HG02610 (cell line): ENCODE data around the gene AGO4.
"Not testable (repeated sequence)": the region's sequence is repeated elsewhere in the genome, so short reads cannot be mapped to it uniquely, and the experiment has no call there.

ENCODE experiments used
- ATAC-seq: cut with Tn5 transposase; IDR thresholded peaks from one replicate; pipeline ENCODE4 v1.9.1; 2021; ENCODE audit warnings: mild to moderate bottlenecking, moderate library complexity; ENCODE audit not compliant: unreplicated experiment

AGO4 gene

DNA sequence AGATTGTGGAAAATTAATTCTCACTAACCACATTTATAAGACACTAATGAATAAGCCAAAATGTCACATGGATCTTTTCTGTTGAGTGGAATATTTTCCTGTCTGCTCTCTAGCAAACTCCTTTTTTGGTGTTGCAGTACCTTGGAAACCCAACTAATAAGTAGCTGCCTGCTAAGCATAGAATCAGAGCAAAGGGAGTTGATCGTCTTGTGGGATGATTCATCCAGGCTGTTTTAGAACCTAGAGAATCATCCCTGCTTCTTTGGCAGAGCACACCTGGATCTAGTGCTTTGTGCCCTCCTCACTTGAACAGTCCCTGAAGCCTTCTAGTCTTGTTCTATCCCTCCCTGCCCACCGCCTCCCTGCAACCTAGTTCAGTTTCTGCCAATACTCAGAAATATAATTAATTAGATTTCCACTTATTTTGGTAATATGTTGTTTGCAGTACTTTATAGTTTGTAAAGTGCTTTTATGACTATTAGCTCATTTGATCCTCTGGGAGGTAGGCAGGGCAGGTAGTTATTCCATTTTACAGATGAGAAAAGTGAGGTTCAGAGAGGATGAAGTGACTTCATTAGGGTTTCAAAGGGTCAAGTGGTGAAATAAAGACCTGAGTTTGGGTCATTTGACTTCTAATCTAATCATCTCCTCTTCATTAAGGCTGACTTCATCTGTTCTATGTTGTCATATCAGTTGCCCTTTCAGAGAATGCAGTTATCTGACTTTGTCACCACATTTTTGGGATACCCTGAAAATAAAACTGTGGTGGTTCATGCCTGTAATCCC is 2.5 kb downstream of the AGO4 start:
- no peak for ATAC-seq

DNA sequence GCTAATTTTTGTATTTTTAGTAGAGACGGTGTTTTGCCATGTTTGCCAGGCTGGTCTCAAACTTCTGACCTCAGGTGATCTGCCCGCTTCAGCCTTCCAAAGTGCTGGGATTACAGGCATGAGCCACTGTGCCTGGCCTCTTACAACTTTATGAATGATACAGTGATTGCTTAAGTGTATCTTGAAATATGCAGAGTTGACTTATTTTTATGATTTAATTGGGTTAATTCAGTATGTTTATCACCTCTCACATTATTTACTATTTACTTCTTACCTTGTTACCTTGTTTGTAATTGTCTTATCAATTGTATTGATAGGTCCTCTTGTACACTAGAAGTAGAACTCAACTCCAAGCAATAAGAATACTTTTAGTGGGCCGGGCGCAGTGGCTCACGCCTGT is 4.9 kb downstream of the AGO4 start:
- not testable (repeated sequence) for ATAC-seq

DNA sequence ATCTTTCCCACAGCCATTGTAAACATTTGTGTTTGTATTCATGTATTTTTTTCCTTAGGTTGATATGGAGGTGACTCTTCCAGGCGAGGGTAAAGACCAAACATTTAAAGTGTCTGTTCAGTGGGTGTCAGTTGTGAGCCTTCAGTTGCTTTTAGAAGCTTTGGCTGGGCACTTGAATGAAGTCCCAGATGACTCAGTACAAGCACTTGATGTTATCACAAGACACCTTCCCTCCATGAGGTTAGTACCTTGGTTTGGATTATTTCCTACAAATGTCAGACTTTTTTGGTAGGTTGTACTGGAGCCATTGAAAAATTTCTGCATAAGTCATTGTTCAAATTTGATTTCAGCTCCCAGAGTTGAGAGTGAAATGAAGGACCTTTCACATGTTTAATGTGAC is 17.4 kb downstream of the AGO4 start:
- no peak for ATAC-seq

DNA sequence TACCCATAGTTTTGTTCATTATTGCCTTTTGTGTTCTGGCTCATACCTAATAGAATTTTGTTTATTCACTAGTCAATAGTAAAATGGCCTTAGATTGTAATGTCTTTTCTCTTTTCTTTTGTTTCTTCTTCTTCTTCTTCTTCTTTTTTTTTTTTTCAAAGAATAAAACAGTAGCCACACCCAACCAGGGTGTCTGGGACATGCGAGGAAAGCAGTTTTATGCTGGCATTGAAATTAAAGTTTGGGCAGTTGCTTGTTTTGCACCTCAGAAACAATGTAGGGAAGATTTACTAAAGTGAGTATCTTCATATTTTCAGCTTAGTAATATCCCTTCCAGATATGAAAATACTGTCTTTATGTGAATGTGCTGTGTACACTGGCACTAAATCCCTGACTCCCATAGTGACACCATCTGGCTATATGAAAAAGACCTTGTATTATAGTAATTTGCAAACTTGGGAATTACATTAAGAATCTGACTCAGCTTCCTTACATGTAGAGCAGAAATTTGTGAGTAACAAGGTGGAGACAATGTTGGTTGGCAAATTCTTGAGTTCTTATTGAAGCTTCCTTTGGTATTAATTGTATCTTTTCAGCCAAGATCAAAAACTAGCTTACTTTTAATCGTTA is 24.6 kb downstream of the AGO4 start:
- ATAC-seq: no peak

DNA sequence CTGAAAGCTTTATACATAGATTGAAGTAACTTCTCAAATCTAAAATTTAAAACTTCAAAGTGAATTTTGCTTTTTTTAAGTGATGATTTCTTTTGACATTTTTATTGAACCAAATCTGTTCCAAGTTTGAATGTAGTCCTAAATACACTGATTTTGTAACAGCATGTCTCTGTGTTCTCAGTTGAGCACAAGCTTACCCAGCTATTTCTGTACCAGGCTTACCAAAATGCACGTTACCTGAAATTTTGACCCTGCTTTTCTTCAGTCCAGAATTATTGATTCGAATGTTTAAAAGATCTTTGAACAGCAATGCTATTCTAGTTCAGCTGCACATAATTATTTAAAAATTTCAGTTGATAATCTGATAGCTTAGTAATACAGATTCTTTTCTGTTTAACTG is 25.6 kb downstream of the AGO4 start:
- ATAC-seq: no peak

- no peak for ATAC-seq
Observed at GRCh38 chr1:35834218-35834617, 26.4 kb downstream of the AGO4 start.

DNA sequence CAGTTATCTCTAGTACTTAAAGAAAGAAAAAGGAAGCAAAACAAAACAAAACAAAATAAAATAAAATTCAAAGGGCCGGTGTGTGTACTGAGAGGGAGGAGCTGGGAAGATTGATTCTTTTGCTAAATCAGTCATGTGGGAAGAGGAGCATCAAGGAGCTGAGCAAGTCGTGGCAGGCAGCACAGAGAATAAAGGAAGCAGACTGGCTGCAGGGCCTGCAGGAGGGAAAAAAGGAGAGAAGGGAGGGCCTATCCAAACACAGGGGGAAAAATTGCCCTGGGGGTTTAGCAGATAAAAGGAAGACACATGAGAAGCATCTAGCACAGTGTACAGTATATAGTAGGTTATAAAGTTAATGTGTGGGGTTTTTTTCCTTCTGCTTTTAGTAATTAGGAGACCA is 27.6 kb downstream of the AGO4 start:
- ATAC-seq: no peak

- no peak for ATAC-seq
Observed at GRCh38 chr1:35836734-35837133, 28.9 kb downstream of the AGO4 start.

DNA sequence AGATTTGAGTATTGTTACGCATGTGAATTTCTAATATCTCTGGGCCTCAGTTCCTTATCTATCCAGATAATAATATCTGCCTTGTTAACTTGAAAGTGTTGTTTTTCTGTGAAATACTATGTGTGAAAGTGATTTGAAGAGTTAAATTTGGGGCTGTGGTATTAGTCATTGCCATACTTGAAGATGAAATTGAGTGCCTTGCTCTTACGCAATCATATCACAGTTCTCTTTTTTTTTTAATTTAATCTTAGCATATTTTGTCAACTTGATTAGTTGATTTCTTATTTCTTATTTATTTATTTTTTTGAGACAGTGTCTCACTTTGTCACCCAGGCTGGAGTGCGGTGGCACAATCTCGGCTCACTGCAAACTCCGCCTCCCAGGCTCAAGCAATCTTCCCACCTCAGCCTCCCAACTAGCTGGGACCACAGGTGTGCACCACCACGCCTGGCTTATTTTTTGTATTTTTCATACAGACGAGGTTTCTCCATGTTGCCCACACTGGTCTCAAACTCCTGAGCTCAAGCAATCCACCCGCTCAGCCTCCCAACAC is 31.0 kb downstream of the AGO4 start:
- no peak for ATAC-seq

- ATAC-seq: no peak
Observed at GRCh38 chr1:35844826-35845225, 37.0 kb downstream of the AGO4 start.

DNA sequence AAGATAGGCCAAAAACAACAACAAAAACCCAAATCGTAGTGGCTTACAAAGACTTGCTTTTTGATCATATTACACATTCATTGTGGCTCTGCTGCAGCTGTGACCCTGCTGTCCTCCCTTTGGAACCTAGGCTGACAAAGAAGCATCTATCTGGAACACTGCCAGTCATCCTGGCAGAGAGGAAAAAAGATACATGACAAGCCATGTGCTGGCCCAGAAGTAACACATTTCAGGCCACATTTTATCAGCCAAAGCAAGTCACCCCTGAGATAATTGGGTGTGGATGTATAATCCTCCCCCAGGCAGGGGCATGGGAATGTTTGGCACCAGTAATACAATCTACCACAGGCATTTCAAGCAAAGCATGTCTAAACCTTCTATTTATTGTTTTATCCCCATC is 38.0 kb downstream of the AGO4 start:
- no peak for ATAC-seq

DNA sequence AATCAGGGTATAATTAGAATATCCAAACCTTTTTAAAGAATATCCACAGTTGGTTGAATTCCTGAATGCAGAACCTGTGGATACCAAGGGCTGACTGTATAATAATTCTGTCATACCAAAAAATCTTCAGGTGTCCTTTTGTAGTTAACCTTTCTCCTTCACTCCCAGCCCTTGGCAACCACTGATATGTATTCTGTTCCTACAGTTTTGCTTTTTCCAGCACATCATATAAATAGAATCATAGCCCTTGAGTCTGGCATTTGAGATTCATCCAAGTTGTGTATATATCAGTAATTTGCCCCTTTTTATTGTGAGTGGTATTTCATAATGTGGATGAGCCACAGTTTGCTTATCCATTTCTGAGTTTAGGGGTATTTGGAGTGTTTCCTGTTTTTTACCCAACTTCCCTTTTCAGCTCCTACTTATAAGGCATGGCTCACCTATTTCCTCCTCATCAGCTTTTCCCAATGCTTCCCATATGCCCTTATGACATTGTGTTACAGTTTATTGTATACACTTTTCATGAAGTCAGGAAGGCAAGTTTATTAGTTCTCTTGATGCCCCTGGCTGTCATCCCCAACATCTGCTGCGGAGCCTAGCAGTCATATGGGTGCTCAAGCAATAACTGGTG is 40.2 kb downstream of the AGO4 start:
- ATAC-seq: no peak

GRCh38 chr1:35850051-35850450 is 42.2 kb downstream of the AGO4 start:
- no peak for ATAC-seq

GRCh38 chr1:35850716-35851115 is 42.9 kb downstream of the AGO4 start:
- ATAC-seq: no peak

DNA sequence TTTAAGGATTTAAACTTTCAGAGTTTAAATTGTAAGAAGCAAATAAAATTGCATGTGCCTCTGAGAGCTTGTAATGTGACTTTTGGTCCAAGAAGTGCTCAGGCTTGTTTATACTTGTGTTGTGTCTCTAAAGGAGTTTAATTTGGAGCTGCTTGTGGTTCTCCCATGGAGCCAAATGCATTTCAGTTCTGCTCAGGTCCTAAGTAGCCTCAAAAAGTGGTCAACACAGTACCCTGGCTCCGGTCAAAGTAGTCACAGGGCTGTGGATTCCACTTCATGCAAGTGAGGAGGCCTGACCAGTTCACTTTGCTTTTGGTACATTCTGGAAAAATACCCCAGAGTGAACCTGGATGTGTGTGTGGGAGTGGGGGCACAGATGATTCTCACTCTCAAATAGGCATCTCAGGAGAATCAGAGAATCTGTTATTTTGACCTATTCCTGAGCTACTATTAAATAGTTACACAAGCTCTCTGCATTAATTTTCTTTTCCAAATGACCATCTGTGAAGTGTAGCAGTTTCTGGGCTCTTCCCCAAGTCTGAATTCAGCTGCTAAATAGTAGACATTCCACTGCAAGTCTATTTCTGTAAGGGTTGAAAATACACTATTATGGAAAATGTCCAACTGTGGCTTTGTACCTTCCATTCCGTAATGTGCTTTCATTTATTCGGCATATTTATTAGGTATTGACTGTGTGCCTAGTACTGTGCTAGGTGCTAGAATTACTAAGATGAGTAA is 43.5 kb downstream of the AGO4 start:
- no peak for ATAC-seq

- ATAC-seq: no peak
Observed at GRCh38 chr1:35852241-35852640, 44.4 kb downstream of the AGO4 start.

GRCh38 chr1:35854989-35855700 is 47.3 kb downstream of the AGO4 start:
- ATAC-seq: no peak

DNA sequence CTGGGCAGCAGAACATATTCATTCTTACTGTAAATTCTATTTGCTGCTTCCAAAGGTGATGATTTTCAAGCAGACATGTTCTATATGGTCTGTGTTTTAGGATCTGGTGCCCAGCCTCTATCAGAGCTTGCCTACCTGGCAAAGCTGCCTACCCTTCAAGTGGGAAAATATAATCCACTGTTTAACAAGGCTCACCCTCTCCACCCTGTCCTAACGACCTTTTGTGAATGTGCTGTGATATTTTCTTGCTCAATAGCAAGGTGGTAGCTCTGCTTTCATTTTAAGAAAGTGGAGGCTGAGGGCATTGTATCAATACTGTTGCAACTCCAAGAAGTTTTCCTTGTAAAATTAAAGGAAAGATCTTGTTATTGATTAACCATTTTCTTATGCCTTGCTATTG is 49.1 kb downstream of the AGO4 start:
- no peak for ATAC-seq

GRCh38 chr1:35857830-35858229 is 50.0 kb downstream of the AGO4 start:
- no peak for ATAC-seq

DNA sequence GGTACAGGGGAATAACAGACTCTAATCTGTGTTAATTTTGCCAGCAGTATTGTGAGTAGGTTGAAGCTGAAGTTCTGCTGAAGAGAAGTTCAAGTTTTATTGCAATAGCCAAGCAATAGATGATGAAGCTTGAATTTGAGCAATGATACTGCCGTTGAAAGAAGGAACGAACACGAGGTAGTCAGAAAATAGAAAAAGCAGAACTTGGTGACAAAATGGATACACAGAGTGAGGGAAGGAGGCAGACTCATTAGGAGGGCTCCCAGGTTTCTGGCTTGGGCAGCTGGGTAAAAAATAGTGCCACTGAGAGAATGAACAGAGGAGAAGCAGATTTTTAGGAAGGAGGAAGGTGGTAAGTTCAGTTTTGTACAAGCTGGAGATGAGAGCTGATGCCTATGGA is 52.9 kb downstream of the AGO4 start:
- no peak for ATAC-seq

DNA sequence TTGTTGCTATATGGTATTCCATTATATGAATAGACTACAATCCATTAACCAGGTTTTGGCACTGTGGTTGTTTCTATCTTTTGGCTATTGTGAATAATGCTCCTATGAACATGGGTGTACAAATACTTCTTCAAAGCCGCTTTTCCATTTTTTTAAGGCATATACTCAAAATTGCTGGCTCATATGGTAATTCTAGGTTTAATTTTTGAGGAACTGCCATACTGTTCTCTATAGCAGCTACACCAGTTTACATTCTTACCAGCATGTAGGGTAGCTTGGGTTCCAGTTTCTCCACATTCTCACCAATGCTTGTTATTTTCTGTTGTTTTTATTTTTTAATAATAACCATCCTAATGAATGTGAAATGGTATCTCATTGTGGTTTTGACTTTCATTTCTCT is 55.3 kb downstream of the AGO4 start:
- no peak for ATAC-seq
